Stimulated activated CD8-positive, alpha-beta memory T cell treated with anti-CD3 and anti-CD28 coated beads, Interleukin-12 subunit alpha, Interleukin-12 subunit beta, amount 100 ng/mL, for 24 hours (primary cell): ENCODE results near the gene CENPF.

Experiments used
- DNase-seq: peaks from one replicate; pipeline ENCODE4 v3.0.0-alpha.2; 2020; ENCODE audit errors: extremely low read depth

CENPF gene

GRCh38 chr1:214617246-214617645 is 14.3 kb downstream of the CENPF start:
- DNase-seq = no peak

GRCh38 chr1:214617843-214618242 is 14.8 kb downstream of the CENPF start:
- no peak for DNase-seq

GRCh38 chr1:214621236-214621635 is 18.2 kb downstream of the CENPF start:
- DNase-seq = no peak

- no peak for DNase-seq
These were observed 20.4 kb downstream of the CENPF start for GRCh38 chr1:214623430-214623829.

GRCh38 chr1:214632091-214632490 is 29.1 kb downstream of the CENPF start:
- DNase-seq = no peak

GRCh38 chr1:214633686-214634085 is 30.7 kb downstream of the CENPF start:
- no peak for DNase-seq

- DNase-seq = no peak
These were observed 31.3 kb downstream of the CENPF start for GRCh38 chr1:214634267-214634666.

DNA sequence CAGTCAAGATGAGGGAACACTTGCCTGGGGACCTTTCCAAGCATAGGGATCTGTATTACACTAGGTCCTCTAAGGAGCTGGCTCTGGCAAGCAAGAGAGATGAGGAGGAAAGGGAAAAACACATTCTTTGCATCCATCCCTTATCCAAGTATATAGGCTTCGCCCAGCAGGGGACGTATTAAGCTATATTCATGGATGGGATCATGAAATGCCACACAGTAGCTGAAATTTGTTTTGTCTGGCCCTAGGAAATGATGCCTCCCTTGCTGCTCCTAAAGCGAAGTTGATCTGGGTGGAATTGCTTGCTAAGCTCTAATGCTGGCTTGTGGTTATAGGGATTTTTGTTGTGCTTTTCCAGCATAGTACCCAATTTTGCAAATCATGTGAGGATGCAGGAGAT is 32.1 kb downstream of the CENPF start:
- no peak for DNase-seq

DNA sequence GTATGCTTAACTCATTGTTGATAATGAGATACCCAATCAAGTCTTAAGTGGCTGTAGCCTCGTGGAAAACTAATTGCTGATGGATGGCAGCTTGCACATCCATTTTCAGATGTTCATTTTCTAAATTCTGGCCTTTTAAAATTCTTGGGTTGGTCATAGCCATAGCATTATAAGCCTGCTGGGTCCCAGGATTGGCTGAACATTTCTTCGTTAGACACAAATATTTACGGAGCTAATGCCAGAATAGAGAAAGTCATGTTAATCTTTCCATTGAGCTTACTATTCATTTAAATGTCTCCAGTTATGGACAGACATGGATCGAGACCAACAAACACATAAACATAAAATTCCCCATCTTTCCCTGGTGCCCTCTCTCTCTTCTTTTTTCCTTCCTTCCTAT is 32.5 kb downstream of the CENPF start:
- DNase-seq = no peak

DNA sequence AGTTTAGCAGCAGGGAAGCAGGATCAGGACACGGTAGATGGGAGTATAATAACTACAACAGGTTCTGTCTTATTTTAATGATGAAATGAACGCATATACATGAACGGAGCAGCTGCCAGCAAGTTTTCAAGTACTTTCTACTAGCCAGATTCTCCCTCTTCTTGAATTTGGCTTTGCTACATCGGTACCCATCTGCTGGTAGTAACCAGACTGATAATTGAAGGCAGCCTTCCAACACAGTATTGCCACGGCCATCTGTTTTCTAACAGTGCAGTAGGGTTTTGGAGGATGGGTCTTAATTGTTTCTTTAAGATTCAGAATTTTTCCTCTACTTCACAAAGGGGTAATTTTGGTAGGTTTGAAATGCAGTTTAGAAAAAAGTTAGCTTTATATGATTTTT is 33.4 kb downstream of the CENPF start:
- DNase-seq = no peak

- no peak for DNase-seq
These were observed 34.1 kb downstream of the CENPF start for GRCh38 chr1:214637125-214637524.

DNA sequence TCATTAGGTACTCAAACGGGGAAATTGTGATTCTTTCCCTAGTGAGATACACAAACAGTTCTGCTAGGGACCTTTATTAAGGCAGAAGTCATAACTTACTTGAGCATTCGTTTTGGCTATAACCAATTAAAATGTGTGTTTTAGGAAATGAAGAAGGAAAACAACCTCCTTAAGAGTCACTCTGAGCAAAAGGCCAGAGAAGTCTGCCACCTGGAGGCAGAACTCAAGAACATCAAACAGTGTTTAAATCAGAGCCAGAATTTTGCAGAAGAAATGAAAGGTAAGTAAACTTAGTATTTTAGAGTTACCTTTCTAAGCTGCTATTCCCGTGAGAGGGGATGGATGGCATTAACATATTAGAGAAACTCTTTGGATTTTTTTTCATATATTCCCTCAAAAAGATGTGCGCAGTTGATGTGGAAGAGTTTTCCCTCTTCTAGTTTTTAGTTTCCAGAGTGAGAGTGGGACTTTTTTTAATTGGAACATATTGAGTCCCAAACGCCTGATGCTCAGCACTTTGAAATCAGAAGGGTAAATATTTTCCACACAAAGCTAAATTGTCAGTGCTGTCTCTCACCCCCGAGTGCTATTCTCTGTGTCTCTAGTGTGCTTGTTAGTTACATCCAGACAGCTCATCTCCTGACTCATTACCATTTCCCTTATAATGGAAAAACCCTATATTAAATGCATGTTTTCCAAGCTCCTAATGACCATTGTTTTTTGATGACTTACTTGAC is 34.9 kb downstream of the CENPF start:
- DNase-seq = no peak

GRCh38 chr1:214638459-214638807 is 35.4 kb downstream of the CENPF start:
- DNase-seq = no peak

GRCh38 chr1:214638997-214639396 is 36.0 kb downstream of the CENPF start:
- no peak for DNase-seq

DNA sequence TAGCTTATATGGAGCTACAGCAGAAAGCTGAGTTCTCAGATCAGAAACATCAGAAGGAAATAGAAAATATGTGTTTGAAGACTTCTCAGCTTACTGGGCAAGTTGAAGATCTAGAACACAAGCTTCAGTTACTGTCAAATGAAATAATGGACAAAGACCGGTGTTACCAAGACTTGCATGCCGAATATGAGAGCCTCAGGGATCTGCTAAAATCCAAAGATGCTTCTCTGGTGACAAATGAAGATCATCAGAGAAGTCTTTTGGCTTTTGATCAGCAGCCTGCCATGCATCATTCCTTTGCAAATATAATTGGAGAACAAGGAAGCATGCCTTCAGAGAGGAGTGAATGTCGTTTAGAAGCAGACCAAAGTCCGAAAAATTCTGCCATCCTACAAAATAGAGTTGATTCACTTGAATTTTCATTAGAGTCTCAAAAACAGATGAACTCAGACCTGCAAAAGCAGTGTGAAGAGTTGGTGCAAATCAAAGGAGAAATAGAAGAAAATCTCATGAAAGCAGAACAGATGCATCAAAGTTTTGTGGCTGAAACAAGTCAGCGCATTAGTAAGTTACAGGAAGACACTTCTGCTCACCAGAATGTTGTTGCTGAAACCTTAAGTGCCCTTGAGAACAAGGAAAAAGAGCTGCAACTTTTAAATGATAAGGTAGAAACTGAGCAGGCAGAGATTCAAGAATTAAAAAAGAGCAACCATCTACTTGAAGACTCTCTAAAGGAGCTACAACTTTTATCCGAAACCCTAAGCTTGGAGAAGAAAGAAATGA is 37.6 kb downstream of the CENPF start:
- no peak for DNase-seq

- DNase-seq = no peak
These were observed 38.4 kb downstream of the CENPF start for GRCh38 chr1:214641214-214641895.

- no peak for DNase-seq
These were observed 40.0 kb downstream of the CENPF start for GRCh38 chr1:214643030-214643429.

GRCh38 chr1:214645712-214646111 is 42.7 kb downstream of the CENPF start:
- DNase-seq = no peak

DNA sequence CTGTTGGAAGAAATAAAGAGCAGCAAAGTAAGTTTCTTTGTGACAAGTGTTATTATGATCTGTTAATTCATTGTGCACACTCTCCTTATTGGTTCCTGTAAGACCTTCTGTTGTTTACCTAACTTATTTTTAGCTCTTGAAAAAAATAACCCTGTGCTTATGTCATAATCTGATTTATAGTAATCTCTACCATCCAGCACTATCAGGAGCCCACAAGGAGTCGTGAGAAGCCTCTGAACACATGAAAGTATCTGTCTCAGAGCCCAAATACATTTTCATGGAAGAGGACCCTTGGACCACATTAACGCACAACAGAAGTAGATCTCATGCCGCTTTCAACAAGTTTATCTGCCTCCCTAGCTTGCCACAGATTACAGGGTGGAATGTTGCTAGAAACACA is 45.8 kb downstream of the CENPF start:
- DNase-seq = no peak

- no peak for DNase-seq
These were observed 46.6 kb downstream of the CENPF start for GRCh38 chr1:214649607-214650006.

- no peak for DNase-seq
These were observed 47.7 kb downstream of the CENPF start for GRCh38 chr1:214650664-214651063.

- DNase-seq = no peak
These were observed 54.3 kb downstream of the CENPF start for GRCh38 chr1:214657299-214657698.

DNA sequence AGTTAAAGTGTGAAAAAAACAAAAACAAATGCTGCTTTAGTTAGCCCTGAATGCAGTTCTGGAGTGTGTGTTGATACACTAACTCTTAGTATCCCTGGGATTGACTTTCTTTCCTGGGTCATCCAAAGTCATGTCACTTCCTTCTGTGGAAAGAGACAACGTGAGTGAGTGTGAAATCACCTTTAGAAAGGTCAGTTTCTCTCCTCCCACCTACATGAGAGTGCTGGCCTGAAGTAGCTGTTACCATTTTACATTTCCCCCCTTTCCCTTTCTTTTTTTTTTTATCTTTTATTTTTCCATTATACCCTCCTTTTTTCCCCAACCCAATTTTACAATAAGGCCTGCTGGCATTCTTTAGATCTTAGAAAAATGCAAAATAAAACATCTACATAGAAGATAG is 55.2 kb downstream of the CENPF start:
- DNase-seq = no peak
